Panc1 (cell line): ENCODE measurements around the gene PDS5A. TPM values are rescaled to one million over a fixed set of nuclear protein-coding genes. Genes with fewer than 3 reads are reported as not detected.

ENCODE experiments used
- ATAC-seq: fragments of 200-7000 bp; cut with Tn5 transposase; 2 replicates; pipeline ENCODE4 v1.9.1; 2020; ENCODE audit warnings: mild to moderate bottlenecking, moderate library complexity
- BruUV-seq: library from RNA; stranded (reverse); fragments of 400-500 nt; replicated peaks from 2 replicates; lab custom pipeline; 2021; lab: Mats Ljungman, UMichigan
- CTCF ChIA-PET: fragments of 300-600 bp; sonication (Branson Sonifier 250); formaldehyde crosslinking; loops from one replicate; lab custom pipeline; 2022; ENCODE audit warnings: antibody characterized with exemption; lab: Charles Lee
- POLR2A ChIA-PET: fragments of 300-600 bp; sonication (Branson Sonifier 250); formaldehyde crosslinking; loops from one replicate; lab custom pipeline; 2022; ENCODE audit warnings: antibody characterized with exemption; lab: Charles Lee
- DNase-seq: peaks from one replicate; pipeline ENCODE4 v3.0.0-alpha.2; 2010; ENCODE audit warnings: low read depth, low spot score
- H3K27ac ChIP-seq: 2 replicates; pipeline ENCODE4 v1.5.1; 2011; ENCODE audit warnings: mild to moderate bottlenecking, low read length, inconsistent platforms
- H3K27me3 ChIP-seq: fragments of 200-500 bp; sonication (Bioruptor generic); 2 replicates; pipeline ENCODE4 v1.6.0; 2014; ENCODE audit warnings: low read length, inconsistent platforms; ENCODE audit not compliant: control insufficient read depth, insufficient read depth
- H3K36me3 ChIP-seq: fragments of 200-500 bp; sonication (Bioruptor generic); 2 replicates; pipeline ENCODE4 v1.5.1; 2014; ENCODE audit warnings: inconsistent platforms, mild to moderate bottlenecking, low read length, moderate library complexity; ENCODE audit not compliant: control insufficient read depth, insufficient read depth
- H3K4me1 ChIP-seq: 2 replicates; pipeline ENCODE4 v1.5.1; 2011; ENCODE audit warnings: inconsistent platforms, mild to moderate bottlenecking, low read length, moderate library complexity; ENCODE audit not compliant: control insufficient read depth, insufficient read depth
- H3K4me3 ChIP-seq, 2 experiments: 2 replicates each; pipeline ENCODE4 v1.5.1; 2011 to 2012; ENCODE audit warnings: low read depth in 2 of 2, low read length in 2 of 2, mild to moderate bottlenecking in 2 of 2, inconsistent platforms in 1 of 2, moderate library complexity in 1 of 2
- H3K9me3 ChIP-seq: fragments of 200-500 bp; sonication (Bioruptor generic); 2 replicates; pipeline ENCODE4 v1.5.1; 2014; ENCODE audit warnings: low read depth, mild to moderate bottlenecking, inconsistent platforms, low read length, moderate library complexity; ENCODE audit not compliant: control insufficient read depth, insufficient read depth
- CTCF ChIP-seq: fragments of 450-650 bp; IDR thresholded peaks from 2 replicates; pipeline ENCODE4 v1.5.1; 2017; ENCODE audit warnings: mild to moderate bottlenecking
- POLR2AphosphoS5 ChIP-seq: IDR thresholded peaks from 2 replicates; pipeline ENCODE4 v1.6.1; 2012; ENCODE audit warnings: mild to moderate bottlenecking, low read depth, low read length, moderate library complexity
- REST ChIP-seq, 2 experiments: IDR thresholded peaks; 2 replicates each; pipeline ENCODE4 v1.6.1; 2011 to 2012; ENCODE audit warnings: low read depth in 2 of 2, control low read depth in 1 of 2, low read length in 1 of 2, mild to moderate bottlenecking in 1 of 2, moderate library complexity in 1 of 2; ENCODE audit not compliant: insufficient read depth in 1 of 2
- SIN3A ChIP-seq: IDR thresholded peaks from 2 replicates; pipeline ENCODE4 v1.6.1; 2012; ENCODE audit warnings: low read depth, mild to moderate bottlenecking, low read length, moderate library complexity, borderline replicate concordance; ENCODE audit not compliant: insufficient read depth
- TCF7L2 ChIP-seq: IDR thresholded peaks from 2 replicates; pipeline ENCODE4 v1.6.1; 2011; ENCODE audit warnings: mild to moderate bottlenecking, low read depth, low read length, inconsistent platforms
- in situ Hi-C: cut with HindIII; loops from 2 replicates; pipeline ENCODE4 v1.10.0; 2016; ENCODE audit warnings: low sequenced_read_pairs, low pct_unique_long_range_greater_than_20kb
- intact Hi-C: fragments of 100-400 bp; cut with micrococcal nuclease; formaldehyde crosslinking; loops from one replicate; pipeline ENCODE4 v1.10.0; 2022; ENCODE audit not compliant: unreplicated experiment
- total RNA-seq: library from RNA; stranded (reverse); gene quantifications from one replicate; pipeline ENCODE4 v1.2.1, GENCODE V29; 2021; ENCODE audit not compliant: unreplicated experiment

The PDS5A gene
- total RNA-seq, 1 experiment from 2014 or later = 69.2 TPM

- ChIA-PET CTCF (no interaction called here), POLR2A (no interaction called here)
- ATAC-seq = peak; percentile 63
- DNase-seq = no peak
- BruUV-seq = no TSS peak
- H3K27me3 ChIP-seq = no peaks in the 10 kb centered on the region
- TF ChIP-seq REST (IDR thresholded peaks at IDR 0.05; ENCODE audit: insufficient read depth in 1 of 2, low read depth in 2 of 2, low read length in 1 of 2) (no peak), CTCF (no peak), POLR2AphosphoS5 (no peak), SIN3A (no peak), TCF7L2 (no peak)
- peaks cover 7% of the 10 kb centered on the region for H3K4me1 ChIP-seq
- peak overlapping the region; percentile 72 for H3K27ac ChIP-seq
- H3K4me3 ChIP-seq = peak overlapping the region; percentile 59 to 81
- in situ Hi-C loops (no loop called here), intact Hi-C loops (loop anchor here (10.0 kb wide), 1 partner anchor 62 kb away; no protein-coding TSS in a partner anchor)
- peaks cover 6% of the 10 kb centered on the region for H3K36me3 ChIP-seq
- H3K9me3 ChIP-seq = no peaks in the 10 kb centered on the region
These were observed 694 bp downstream of the PDS5A start for GRCh38 chr4:39976945-39977488.

DNA sequence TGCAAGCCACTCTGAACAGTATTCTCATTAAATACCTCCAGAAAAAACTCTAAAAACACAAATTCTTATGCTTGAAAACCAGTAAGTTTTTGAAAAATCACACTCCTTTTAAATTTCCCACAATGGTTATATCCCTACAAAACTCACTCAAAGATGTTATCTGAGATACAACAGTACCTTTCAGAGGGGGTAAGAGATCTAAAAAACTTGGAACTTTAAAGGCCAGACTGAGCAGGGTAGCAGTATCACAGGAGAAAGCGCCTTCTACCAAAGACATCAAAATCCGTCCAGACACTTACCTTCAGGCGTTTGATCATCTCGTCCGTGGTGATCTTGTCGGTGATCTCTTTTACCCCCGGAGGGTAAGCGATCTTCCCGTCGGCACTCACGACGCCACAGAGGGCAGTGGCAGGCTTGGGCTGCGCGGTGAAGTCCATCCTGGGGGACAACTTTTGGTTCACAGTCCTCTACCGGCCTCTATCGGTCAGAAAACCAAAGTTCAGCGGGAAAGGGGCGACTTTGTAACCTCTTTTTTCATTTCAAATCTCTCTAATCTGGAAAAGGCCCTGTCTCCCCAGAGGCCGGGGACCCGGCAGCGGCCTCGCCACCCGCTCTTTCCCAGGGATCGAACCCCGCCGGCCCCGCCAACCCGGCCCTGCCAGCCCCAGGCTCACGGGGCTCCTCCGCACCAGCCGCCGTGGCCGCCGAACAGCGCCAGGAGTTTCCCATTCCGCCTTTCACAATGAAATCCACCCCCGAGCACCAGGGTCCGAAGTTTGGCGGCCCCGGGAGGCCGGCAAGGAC, 1.4 kb downstream of the PDS5A start:
- no peaks in the 10 kb centered on the region for H3K9me3 ChIP-seq
- peak overlapping the region; percentile 59 to 81 for H3K4me3 ChIP-seq
- ChIA-PET POLR2A (interaction anchor here (0.6 kb wide), 1 partner anchor 69 kb away, joined by 7 read pairs; no protein-coding TSS in a partner anchor), CTCF (no interaction called here)
- peak; percentile 70 for ATAC-seq
- peaks cover 7% of the 10 kb centered on the region for H3K4me1 ChIP-seq
- peak; percentile 58 for DNase-seq
- no peaks in the 10 kb centered on the region for H3K27me3 ChIP-seq
- intact Hi-C loops (loop anchor here (10.0 kb wide), 1 partner anchor 62 kb away; no protein-coding TSS in a partner anchor), in situ Hi-C loops (no loop called here)
- H3K27ac ChIP-seq = peak overlapping the region; percentile 72
- TF ChIP-seq POLR2AphosphoS5 (no peak), TCF7L2 (no peak), CTCF (peak; percentile 87)
- BruUV-seq = no TSS peak
- peaks cover 6% of the 10 kb centered on the region for H3K36me3 ChIP-seq
